ENCODE results near the gene PARD6G. TPM values are rescaled to one million over a fixed set of nuclear protein-coding genes. Genes with fewer than 3 reads are reported as not detected.

The PARD6G gene
- total RNA-seq, 2 donors from 2014 or later, result 1.9 to 2.8 TPM

DNA sequence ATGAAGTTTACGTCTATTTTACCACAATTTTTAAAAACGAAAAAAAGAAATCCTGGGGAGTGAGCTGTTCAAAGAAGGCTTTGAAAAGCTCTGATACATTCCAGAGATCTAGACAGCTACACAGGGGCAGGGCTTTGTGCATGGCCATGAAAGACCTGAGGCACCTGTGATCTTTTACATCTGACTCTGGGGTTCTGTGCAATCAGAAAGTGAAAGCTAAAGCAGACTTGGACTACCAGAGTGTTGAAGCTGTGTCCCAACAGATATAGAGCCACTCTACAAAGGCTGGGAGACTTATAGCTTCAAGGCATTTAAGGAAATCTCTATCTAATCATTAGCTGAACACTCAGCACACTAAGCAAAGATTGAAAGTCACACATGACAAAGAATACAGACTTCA, 34.1 kb downstream of the PARD6G start:
- H3K36me3 ChIP-seq, result no peaks in the 10 kb centered on the region
- TF ChIP-seq, protein P1, sequence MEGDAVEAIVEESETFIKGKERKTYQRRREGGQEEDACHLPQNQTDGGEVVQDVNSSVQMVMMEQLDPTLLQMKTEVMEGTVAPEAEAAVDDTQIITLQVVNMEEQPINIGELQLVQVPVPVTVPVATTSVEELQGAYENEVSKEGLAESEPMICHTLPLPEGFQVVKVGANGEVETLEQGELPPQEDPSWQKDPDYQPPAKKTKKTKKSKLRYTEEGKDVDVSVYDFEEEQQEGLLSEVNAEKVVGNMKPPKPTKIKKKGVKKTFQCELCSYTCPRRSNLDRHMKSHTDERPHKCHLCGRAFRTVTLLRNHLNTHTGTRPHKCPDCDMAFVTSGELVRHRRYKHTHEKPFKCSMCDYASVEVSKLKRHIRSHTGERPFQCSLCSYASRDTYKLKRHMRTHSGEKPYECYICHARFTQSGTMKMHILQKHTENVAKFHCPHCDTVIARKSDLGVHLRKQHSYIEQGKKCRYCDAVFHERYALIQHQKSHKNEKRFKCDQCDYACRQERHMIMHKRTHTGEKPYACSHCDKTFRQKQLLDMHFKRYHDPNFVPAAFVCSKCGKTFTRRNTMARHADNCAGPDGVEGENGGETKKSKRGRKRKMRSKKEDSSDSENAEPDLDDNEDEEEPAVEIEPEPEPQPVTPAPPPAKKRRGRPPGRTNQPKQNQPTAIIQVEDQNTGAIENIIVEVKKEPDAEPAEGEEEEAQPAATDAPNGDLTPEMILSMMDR (IDR thresholded peaks at IDR 0.05), result no peak

DNA sequence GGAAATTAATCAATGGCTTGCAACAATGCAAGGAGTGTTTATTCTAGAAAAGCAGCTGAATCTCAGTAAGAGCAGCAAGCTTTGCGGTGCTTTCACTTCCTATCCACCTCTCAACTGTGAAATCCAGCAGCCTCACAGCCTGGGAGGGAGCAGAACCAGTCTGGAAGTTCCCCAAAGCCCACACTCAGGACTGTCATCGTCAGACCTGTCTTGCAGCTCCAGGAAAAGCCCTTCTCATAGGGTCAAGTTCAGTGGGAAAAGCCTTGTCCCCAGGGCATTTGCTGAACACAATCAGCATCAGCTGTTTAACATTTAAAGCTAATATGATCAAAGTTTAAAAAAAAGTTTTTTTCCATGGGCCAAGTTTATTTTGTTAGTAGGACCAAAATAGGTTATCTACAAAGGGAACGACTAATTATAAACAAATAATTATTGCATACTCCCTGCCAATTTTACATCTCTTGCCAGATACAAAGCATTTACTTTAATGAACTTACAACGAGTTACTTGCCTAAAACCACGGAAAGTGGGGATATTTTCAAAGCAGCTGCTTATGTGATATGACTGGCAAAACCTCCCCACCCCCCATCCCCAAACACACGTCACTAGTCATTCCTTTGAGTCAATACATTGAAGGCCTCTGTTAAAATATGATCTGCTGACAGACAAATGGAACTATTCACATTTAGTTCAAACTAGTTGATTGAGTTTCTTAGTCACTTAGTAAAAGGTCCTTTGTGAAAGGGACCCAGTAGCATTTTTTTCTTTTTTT, 36.8 kb downstream of the PARD6G start:
- Histone ChIP-seq H3K4me3 (no peak overlapping the region), H3K36me3 (no peaks in the 10 kb centered on the region), H3K9me3 (peaks cover 0 to 4% of the 10 kb centered on the region in 2 donors), H3K4me1 (no peaks in the 10 kb centered on the region), H3K27ac (no peak overlapping the region), H3K27me3 (no peaks in the 10 kb centered on the region)
- peak; percentile 54 for DNase-seq (ENCODE audit: low spot score)
- TF ChIP-seq, protein P1 (IDR thresholded peaks at IDR 0.05), result no peak

More for the DNA sequence above, 34.1 kb downstream of the PARD6G start:
- H3K4me1 ChIP-seq, result no peaks in the 10 kb centered on the region
- no peaks in the 10 kb centered on the region for H3K27me3 ChIP-seq
- peaks cover 0 to 4% of the 10 kb centered on the region in 2 donors for H3K9me3 ChIP-seq
- DNase-seq (ENCODE audit: low spot score), result no peak
- H3K4me3 ChIP-seq, result no peak overlapping the region
- H3K27ac ChIP-seq, result no peak overlapping the region

DNA sequence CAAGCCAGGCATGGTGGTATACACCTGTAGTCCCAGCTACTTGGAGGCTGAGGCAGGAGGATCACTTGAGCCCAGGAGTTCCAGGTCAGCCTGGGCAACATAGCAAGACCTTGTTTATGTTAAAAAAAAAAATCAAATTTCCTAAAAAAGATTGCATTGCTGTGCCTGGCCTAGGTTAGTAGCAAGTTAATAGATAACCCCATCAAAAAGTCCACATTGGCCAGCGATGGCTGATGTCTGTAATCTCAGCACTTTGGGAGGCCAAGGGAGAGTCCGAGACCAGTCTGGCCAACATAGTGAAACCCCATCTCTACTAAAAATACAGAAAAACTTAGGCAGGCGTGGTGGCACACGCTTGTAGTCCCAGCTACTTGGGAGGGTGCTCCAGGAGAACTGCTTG, 38.7 kb downstream of the PARD6G start:
- TF ChIP-seq, protein P1 (IDR thresholded peaks at IDR 0.05), result no peak
- Histone ChIP-seq H3K4me3 (no peak overlapping the region), H3K36me3 (no peaks in the 10 kb centered on the region), H3K27me3 (no peaks in the 10 kb centered on the region), H3K27ac (no peak overlapping the region), H3K4me1 (no peaks in the 10 kb centered on the region), H3K9me3 (no peaks in the 10 kb centered on the region)
- DNase-seq (ENCODE audit: low spot score), result peak; percentile 51

DNA sequence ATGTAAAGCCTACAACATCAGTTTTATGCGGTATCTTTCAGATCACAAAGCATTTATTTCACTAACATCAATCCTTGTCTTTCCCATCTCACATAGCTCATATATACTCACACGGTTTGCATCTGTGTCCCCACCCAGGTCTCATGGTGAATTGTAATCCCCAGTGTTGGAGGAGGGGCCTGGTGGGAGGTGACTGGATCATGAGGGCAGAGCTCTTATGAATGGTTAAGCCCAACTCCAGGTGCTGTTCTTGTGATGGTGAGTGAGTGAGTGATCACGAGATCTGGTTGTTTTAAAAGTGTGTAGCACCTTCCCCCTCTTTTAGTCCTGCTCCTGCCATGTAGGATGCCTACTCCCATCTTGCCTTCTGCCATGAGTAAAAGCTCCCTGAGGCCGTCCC, 42.0 kb downstream of the PARD6G start:
- Histone ChIP-seq H3K4me3 (no peak overlapping the region), H3K27me3 (no peaks in the 10 kb centered on the region), H3K36me3 (no peaks in the 10 kb centered on the region), H3K27ac (no peak overlapping the region), H3K9me3 (no peaks in the 10 kb centered on the region), H3K4me1 (no peaks in the 10 kb centered on the region)
- TF ChIP-seq, protein P1 (IDR thresholded peaks at IDR 0.05), result no peak
- DNase-seq (ENCODE audit: low spot score), result peak; percentile 34

DNA sequence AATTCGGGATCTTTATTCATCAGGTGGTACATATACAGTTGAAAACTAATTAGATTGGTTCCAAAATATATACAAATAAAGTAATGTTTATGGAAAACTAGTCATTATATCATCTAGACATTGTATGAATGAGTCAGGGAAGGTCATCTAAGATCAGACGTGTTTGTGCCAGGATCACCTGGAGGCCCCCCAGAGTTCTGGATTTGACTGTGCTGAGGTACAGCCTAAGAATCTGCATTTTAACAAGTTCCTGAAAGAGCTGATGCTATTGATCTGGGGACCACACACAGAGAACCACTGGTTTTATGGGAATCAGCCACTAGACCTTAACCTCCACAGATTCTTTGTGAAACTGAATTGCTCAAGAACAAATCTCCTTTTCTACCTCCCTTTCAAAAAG, 43.2 kb downstream of the PARD6G start:
- no peaks in the 10 kb centered on the region for H3K4me1 ChIP-seq
- no peaks in the 10 kb centered on the region for H3K9me3 ChIP-seq
- H3K4me3 ChIP-seq, result no peak overlapping the region
- no peak overlapping the region for H3K27ac ChIP-seq
- TF ChIP-seq, protein P1 (IDR thresholded peaks at IDR 0.05), result no peak
- DNase-seq (ENCODE audit: low spot score), result no peak
- H3K36me3 ChIP-seq, result no peaks in the 10 kb centered on the region
- no peaks in the 10 kb centered on the region for H3K27me3 ChIP-seq

DNA sequence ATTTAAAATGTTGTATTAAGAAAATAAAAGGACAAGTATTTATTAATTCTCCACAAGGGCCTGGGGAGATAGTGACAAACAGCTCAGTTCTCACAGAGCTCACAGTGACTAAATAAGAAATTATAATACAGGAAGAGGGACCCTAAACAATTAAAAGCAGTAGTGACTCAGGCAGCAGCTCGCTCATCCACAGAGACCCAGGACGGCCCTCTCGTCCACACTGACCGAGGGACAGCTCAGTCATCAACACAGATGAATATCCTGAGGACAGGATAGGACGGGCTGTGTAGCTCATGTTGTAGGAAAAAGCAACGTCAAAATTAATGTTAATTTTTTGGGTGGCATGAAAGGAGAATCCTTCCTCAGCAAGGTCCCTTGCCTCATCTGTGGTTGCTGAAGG, 44.1 kb downstream of the PARD6G start:
- Histone ChIP-seq H3K36me3 (no peaks in the 10 kb centered on the region), H3K4me1 (no peaks in the 10 kb centered on the region), H3K4me3 (no peak overlapping the region), H3K9me3 (no peaks in the 10 kb centered on the region), H3K27me3 (no peaks in the 10 kb centered on the region), H3K27ac (no peak overlapping the region)
- peak; percentile 26 for DNase-seq (ENCODE audit: low spot score)
- TF ChIP-seq, protein P1 (IDR thresholded peaks at IDR 0.05), result no peak

Data from right atrium auricular region (tissue), 2 donors.